Heart right ventricle (tissue), 16 donors: ENCODE data around the gene PRICKLE4. TPM values are rescaled to one million over a fixed set of nuclear protein-coding genes. Genes with fewer than 3 reads are reported as not detected.

Source experiments
- ATAC-seq, 8 donors: fragments of 200-7000 bp; cut with Tn5 transposase; one replicate each; pipeline ENCODE4 v1.9.1; 2020; ENCODE audit warnings: mild to moderate bottlenecking in 8 of 8, moderate library complexity in 8 of 8, moderate number of reproducible peaks in 1 of 8
- DNase-seq, 2 donors: peaks; one replicate each; pipeline ENCODE4 v3.0.0-alpha.2; 2020
- H3K27ac ChIP-seq, 10 donors: fragments of 200-600 bp; sonication (generic) in 2 of 10; one replicate each; pipeline versions ENCODE4 v1.5.0 to v1.8.0; 2020 to 2022; ENCODE audit warnings: mild to moderate bottlenecking in 3 of 10
- H3K27me3 ChIP-seq, 7 donors: fragments of 200-600 bp; one replicate each; pipeline ENCODE4 v1.8.0; 2021 to 2022; ENCODE audit warnings: mild to moderate bottlenecking in 2 of 7
- H3K36me3 ChIP-seq, 9 donors: fragments of 200-600 bp; sonication (generic) in 1 of 9; one replicate each; pipeline versions ENCODE4 v1.5.0 to v1.8.0; 2020 to 2022; ENCODE audit warnings: mild to moderate bottlenecking in 2 of 9
- H3K4me1 ChIP-seq, 9 donors: fragments of 200-600 bp; sonication (generic) in 1 of 9; one replicate each; pipeline versions ENCODE4 v1.5.0 to v1.8.0; 2020 to 2022; ENCODE audit warnings: mild to moderate bottlenecking in 4 of 9
- H3K4me3 ChIP-seq, 10 donors: fragments of 200-600 bp; sonication (generic) in 2 of 10; one replicate each; pipeline versions ENCODE4 v1.5.0 to v1.8.0; 2020 to 2022; ENCODE audit warnings: mild to moderate bottlenecking in 7 of 10, moderate library complexity in 2 of 10
- H3K9me3 ChIP-seq, 11 donors: fragments of 200-600 bp in 10 of 11; sonication (generic) in 2 of 11; one replicate each; pipeline versions ENCODE4 v1.5.0 to v1.8.0; 2013 to 2022; ENCODE audit warnings: mild to moderate bottlenecking in 2 of 11, control low read depth in 1 of 11, moderate library complexity in 1 of 11
- WGBS, 2 donors: extraction: QIAGEN DNeasy Blood & Tissue Kit; methylation state at CpG; one replicate each; pipeline ENCODE4 v1.1.7; 2013; ENCODE audit warnings: inconsistent platforms in 1 of 2; 5-methylcytosine and 5-hydroxymethylcytosine counted together
- intact Hi-C, 10 donors: fragments of 100-400 bp; cut with DNase I; formaldehyde crosslinking; loops; one replicate each; pipeline versions ENCODE4 v1.11.1 to v1.14.2; 2022
- polyA plus RNA-seq, 2 donors: library from polyadenylated mRNA; stranded (reverse); fragments of 200-250 nt; gene quantifications; one replicate each; pipeline ENCODE4 v1.2.3, GENCODE V29; 2013
- total RNA-seq, 10 donors: library from RNA; stranded (reverse); fragmentation: NEBNext Ultra II Directional in 3 of 10; extraction: Animal tissue kit (Norgen Biotek cat#: 25700) in 3 of 10; gene quantifications; one replicate each; pipeline versions ENCODE4 v1.2.1 to v1.2.4, GENCODE V29; 2021 to 2023
- TF ChIP-seq, protein P1 (sequence below), 9 donors: fragments of 200-600 bp; sonication (generic) in 2 of 9; IDR thresholded peaks; one replicate each; pipeline versions ENCODE4 v1.5.0 to v1.8.0; 2021 to 2022; ENCODE audit warnings: antibody characterized with exemption in 9 of 9, mild to moderate bottlenecking in 5 of 9, moderate library complexity in 1 of 9
- donor health status: Arrhythmogenic right ventricular cardiomyopathy.
- donor health status: ischemic (EF 13 %, LVEDD 7.1; RV severe dilation, severe dysfunction).
- donor health status: healthy with polysubstance abuse.
- donor health status: DM: no; HTN: yes; CAD: no.
- donor health status: DM: no; HTN: no; CAD: no.
- donor health status: ischemic (EF 25% LVEDD 6.9; RV normal size, moderate dysfunction).
- donor health status: ischemic (EF 25% LVEDD 5.7; RV mildly dilated, moderate dysfunction).
- donor health status: healthy.
- donor health status: DM: yes; HTN: yes; CAD: no.
- donor health status: Ischemic cardiomyopathy.
- donor health status: ischemic (EF 35%, LVEDD 5.7; RV mildly dilated, moderate dysfunction).
- donor health status: nonischemic (EF 11% LVEDD 7.7; RV severe dilation, severe dysfunction).
- donor health status: DM: yes; HTN: yes; CAD: no.
- donor health status: PGD.
- donor health status: ischemic (EF 29% LVEDD 5.4; RV normal size, mild dysfunction).
- donor health status: nonischemic (EF 23%, LVEDD 6.1; RV moderate dilation, normal function).

PRICKLE4 gene
- total and polyA plus RNA-seq, 12 donors = 0.38 to 6.1 (median 1.9) TPM

DNA sequence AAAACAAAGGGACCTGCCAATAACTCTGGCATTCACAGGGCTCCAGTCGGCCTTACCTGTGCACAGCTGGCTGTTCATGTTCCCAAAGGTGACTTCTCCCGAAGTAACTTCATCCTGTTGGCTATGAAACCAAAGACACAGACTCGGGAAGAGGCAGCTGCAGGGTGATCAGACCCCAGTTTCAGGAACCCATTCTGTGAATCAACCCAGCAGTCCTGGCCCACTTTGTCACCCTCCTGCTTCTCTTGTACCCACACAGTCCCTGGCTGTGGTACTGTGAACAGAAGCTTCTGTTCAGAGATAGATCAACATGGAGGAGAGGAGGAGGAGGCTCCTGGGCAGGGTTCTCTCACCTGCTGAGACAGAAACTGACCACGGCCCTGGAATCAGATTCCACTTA lies 24.7 kb upstream of the PRICKLE4 start:
- WGBS, 2 donors = 84 to 88% methylated on average over 4 of the region's 4 CpGs
- no peak for DNase-seq
- TF ChIP-seq, protein P1, sequence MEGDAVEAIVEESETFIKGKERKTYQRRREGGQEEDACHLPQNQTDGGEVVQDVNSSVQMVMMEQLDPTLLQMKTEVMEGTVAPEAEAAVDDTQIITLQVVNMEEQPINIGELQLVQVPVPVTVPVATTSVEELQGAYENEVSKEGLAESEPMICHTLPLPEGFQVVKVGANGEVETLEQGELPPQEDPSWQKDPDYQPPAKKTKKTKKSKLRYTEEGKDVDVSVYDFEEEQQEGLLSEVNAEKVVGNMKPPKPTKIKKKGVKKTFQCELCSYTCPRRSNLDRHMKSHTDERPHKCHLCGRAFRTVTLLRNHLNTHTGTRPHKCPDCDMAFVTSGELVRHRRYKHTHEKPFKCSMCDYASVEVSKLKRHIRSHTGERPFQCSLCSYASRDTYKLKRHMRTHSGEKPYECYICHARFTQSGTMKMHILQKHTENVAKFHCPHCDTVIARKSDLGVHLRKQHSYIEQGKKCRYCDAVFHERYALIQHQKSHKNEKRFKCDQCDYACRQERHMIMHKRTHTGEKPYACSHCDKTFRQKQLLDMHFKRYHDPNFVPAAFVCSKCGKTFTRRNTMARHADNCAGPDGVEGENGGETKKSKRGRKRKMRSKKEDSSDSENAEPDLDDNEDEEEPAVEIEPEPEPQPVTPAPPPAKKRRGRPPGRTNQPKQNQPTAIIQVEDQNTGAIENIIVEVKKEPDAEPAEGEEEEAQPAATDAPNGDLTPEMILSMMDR (IDR thresholded peaks at IDR 0.05) = no peak
- Histone ChIP-seq H3K4me3 (no peak overlapping the region), H3K27me3 (no peaks in the 10 kb centered on the region), H3K27ac (no peak overlapping the region), H3K36me3 (no peaks in the 10 kb centered on the region), H3K9me3 (no peaks in the 10 kb centered on the region), H3K4me1 (no peaks in the 10 kb centered on the region)
- intact Hi-C loops = no loop called here
- no peak for ATAC-seq

DNA sequence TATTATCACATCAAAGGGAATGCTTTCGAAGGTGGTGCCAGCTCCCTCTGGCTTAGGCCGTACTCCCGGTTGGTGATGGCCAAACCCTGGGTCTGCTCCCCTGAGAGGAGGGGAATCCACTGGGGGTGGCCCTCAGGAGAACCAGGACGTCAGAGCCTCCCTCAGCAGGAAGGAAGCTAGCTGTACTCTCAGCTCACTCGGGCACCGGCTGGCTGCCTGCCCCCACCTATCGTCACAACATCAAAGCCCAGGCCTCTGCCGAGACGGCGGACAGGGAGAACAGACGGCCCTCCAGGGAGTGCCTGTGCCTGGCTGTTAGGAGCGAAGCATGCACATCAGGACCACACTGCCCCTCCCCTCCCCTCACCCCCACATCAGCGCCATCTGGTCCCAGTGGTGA lies 24.2 kb upstream of the PRICKLE4 start:
- intact Hi-C loops = no loop called here
- H3K36me3 ChIP-seq = no peaks in the 10 kb centered on the region
- no peaks in the 10 kb centered on the region for H3K9me3 ChIP-seq
- no peaks in the 10 kb centered on the region for H3K4me1 ChIP-seq
- 58 to 64% methylated on average over 13 of the region's 13 CpGs for WGBS, 2 donors
- no peak overlapping the region for H3K27ac ChIP-seq
- no peak overlapping the region for H3K4me3 ChIP-seq
- no peaks in the 10 kb centered on the region for H3K27me3 ChIP-seq
- TF ChIP-seq, protein P1 (IDR thresholded peaks at IDR 0.05) = no peak
- no peak for DNase-seq
- ATAC-seq = no peak

DNA sequence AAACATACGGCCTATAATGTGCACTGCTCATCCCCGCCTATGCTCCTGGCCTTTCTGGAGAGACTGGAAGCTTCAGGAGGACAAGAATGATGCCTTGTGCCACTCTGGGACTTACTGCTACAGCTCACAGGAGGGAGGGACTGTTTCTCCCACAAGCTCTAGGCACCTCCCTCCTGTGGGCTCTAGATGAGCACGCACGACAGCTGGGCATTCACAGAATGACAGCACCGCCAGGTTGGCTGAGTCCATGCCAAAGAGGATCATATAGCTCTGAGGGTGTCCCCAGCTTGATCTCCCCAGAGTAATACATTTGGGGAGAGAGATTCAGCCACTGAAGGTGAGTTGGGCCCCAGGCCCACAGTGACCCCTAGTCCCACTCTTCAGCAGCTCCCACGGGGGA lies 23.3 kb upstream of the PRICKLE4 start:
- intact Hi-C loops = no loop called here
- TF ChIP-seq, protein P1 (IDR thresholded peaks at IDR 0.05) = no peak
- WGBS, 2 donors = 93% methylated on average over 6 of the region's 6 CpGs

GRCh38 chr6:41757931-41758640 lies 22.5 kb upstream of the PRICKLE4 start:
- no peak overlapping the region for H3K4me3 ChIP-seq
- DNase-seq (no peak), ATAC-seq (no peak)
- no peaks in the 10 kb centered on the region for H3K36me3 ChIP-seq
- no peaks in the 10 kb centered on the region for H3K4me1 ChIP-seq
- no peaks in the 10 kb centered on the region for H3K27me3 ChIP-seq
- no peaks in the 10 kb centered on the region for H3K9me3 ChIP-seq
- WGBS, 2 donors = 61 to 68% methylated on average over 8 of the region's 8 CpGs
- TF ChIP-seq, protein P1 (IDR thresholded peaks at IDR 0.05) = no peak
- no peak overlapping the region for H3K27ac ChIP-seq
- intact Hi-C loops = no loop called here

More for the DNA sequence above, 23.3 kb upstream of the PRICKLE4 start:
- H3K9me3 ChIP-seq = no peaks in the 10 kb centered on the region
- ATAC-seq (no peak), DNase-seq (no peak)
- no peak overlapping the region for H3K27ac ChIP-seq
- H3K27me3 ChIP-seq = no peaks in the 10 kb centered on the region
- no peak overlapping the region for H3K4me3 ChIP-seq
- H3K4me1 ChIP-seq = no peaks in the 10 kb centered on the region
- no peaks in the 10 kb centered on the region for H3K36me3 ChIP-seq
